Adipocyte (in vitro differentiated cells): ENCODE results near the gene RAD21L1.

ENCODE experiments used
- DNase-seq: peaks from one replicate; pipeline ENCODE4 v3.0.0-alpha.2; 2015; ENCODE audit warnings: low read depth
- H3K27me3 ChIP-seq: replicated peaks from 2 replicates; pipeline ENCODE4 v1.7.0; 2013; ENCODE audit warnings: mild to moderate bottlenecking, low read length, moderate library complexity; ENCODE audit not compliant: control insufficient read depth, insufficient read depth
- H3K36me3 ChIP-seq: 2 replicates; pipeline ENCODE4 v1.7.0; 2013; ENCODE audit warnings: low read length, mild to moderate bottlenecking, moderate library complexity; ENCODE audit not compliant: control insufficient read depth, insufficient read depth, severe bottlenecking
- H3K4me1 ChIP-seq: 2 replicates; pipeline ENCODE4 v1.7.0; 2013; ENCODE audit warnings: mild to moderate bottlenecking, low read length, moderate library complexity; ENCODE audit not compliant: control insufficient read depth, insufficient read depth
- H3K4me3 ChIP-seq: 2 replicates; pipeline ENCODE4 v1.7.0; 2013; ENCODE audit warnings: mild to moderate bottlenecking, low read length, moderate library complexity
- H3K9ac ChIP-seq: 2 replicates; pipeline ENCODE4 v1.7.0; 2013; ENCODE audit warnings: mild to moderate bottlenecking, low read length, moderate library complexity
- H3K9me3 ChIP-seq: 2 replicates; pipeline ENCODE4 v1.7.0; 2013; ENCODE audit warnings: mild to moderate bottlenecking, low read length, moderate library complexity; ENCODE audit not compliant: control insufficient read depth

The RAD21L1 gene

DNA sequence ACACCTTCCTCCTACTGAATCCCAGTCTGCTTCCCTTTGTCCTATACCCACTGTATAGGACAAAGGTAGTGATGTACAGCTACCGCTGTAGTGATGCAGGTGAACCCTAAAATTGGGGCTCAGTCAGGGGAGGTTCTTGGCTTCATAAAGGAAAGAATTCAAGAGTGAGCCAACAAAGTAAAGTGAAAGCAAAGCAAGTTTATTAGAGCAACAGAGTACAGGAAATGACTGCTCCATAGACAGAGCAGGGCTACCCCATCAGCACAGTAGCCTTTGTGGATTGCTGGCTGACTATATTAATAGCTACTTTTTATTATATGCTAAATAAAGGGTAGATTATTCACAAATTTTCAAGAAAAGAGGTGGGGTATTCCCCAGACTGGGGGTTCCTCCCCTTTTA lies 25.9 kb upstream of the RAD21L1 start:
- Histone ChIP-seq H3K9me3 (peaks cover 9% of the 10 kb centered on the region), H3K4me3 (no peak overlapping the region), H3K27me3 (peaks cover 39% of the 10 kb centered on the region), H3K4me1 (peaks cover 12% of the 10 kb centered on the region), H3K9ac (no peak overlapping the region), H3K36me3 (no peaks in the 10 kb centered on the region)
- no peak for DNase-seq

DNA sequence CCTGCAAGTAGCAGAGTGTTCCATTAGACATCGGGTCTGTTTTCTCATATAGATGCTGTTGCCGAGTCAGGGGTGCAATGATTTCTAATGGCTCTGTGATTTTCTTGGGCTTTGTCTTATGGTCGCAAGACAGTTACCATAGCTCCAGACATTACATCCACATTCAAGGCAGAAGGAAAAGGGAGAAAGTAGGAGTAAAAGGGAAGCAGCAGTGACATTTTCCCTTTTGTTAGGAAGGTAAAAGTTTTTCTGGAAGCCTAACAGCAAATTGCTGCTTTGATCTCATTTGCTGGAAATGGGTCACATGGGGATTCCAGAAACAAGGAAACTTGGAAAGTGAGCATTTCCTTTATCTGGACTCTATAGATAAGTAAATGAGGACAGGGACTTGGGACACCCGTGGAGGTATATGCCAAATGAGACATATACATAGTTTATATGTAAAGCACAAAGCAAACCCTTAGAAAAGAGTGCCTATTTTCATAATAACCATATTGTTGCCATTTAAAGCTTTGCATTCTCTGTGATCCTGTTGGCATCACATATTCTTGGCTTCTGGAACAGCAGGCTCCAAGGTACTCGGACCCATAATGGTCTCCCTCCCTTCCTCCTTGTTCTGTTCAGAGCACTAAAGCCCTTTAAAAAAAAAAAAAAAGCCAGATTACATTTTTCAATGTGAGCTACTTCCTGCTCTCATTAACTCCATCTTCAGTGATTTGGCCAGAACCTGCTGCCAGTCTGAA lies 22.9 kb upstream of the RAD21L1 start, which contains the start of gene C20orf202:
C20orf202 (plus strand) TSS at position 693 of the 743 bp plus-strand sequence. CDS start 132 bp downstream, outside the sequence.
- peaks cover 17% of the 10 kb centered on the region for H3K4me1 ChIP-seq
- no peaks in the 10 kb centered on the region for H3K36me3 ChIP-seq
- peaks cover 36% of the 10 kb centered on the region for H3K27me3 ChIP-seq
- no peak for DNase-seq
- H3K9me3 ChIP-seq: no peaks in the 10 kb centered on the region
- H3K4me3 ChIP-seq: no peak within 1 kb of the TSS
- no peak within 1 kb of the TSS for H3K9ac ChIP-seq

DNA sequence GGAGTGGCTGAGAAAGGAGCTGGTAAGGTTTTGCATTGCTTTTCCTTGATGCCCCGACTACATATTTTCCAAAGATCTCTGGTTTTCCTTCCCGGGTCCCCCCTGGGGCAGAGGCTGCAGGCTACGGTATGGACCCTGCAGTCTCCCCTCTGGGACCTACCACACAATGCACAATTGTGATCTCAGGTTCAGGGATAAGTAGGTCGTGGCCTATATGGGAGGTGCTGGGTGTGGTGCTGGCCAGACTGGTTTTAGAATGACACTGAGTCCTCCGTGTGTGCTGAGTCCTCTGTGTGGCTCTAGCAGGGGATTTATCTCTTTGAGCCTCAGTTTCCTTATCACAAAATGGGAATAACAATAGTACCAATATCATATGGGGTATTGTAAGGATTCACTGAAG lies 22.2 kb upstream of the RAD21L1 start:
- Histone ChIP-seq H3K4me1 (peaks cover 17% of the 10 kb centered on the region), H3K4me3 (no peak overlapping the region), H3K9me3 (no peaks in the 10 kb centered on the region), H3K9ac (no peak overlapping the region), H3K36me3 (no peaks in the 10 kb centered on the region), H3K27me3 (peaks cover 38% of the 10 kb centered on the region)
- no peak for DNase-seq

DNA sequence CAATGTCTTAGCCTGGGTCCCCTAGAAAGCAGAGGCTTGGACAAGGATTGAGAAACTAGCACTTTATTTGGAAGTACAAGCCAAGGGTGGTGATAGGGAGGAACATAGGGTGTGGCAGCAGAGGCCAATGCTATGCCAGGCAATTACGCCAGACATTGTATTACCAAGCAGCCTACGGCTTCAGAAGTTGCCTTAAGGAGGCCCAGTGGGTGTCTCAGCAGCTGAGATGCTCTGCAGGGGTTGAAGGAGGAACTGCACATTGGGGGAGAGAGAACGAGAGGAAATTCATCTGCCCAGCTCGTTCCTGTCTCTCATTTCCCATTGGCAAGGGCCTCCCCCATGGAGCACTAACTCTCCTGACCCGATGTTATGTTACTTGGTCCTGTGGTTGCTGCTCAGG lies 21.7 kb upstream of the RAD21L1 start:
- peaks cover 17% of the 10 kb centered on the region for H3K4me1 ChIP-seq
- no peak for DNase-seq
- no peaks in the 10 kb centered on the region for H3K9me3 ChIP-seq
- H3K36me3 ChIP-seq: no peaks in the 10 kb centered on the region
- no peak overlapping the region for H3K4me3 ChIP-seq
- peaks cover 39% of the 10 kb centered on the region for H3K27me3 ChIP-seq
- H3K9ac ChIP-seq: no peak overlapping the region

DNA sequence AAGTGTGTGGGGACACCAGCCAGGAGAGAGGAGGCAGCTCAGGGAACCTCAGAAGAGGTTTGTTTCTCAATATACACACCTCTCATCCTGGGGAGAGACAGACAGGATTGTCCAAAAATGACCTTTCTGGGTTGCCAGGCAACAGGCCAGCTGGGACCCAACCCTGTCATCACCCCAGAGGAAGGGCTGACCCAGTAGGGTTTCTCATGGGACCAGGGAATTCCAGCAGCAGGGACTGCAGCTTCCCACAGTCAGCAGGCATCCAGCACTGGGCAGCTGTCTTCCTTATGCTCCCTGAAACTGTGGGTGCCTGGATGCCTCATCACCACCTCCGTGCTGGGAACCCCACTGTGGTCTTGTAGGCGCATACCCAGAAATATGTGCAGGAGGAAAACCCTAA lies 21.3 kb upstream of the RAD21L1 start:
- H3K36me3 ChIP-seq: no peaks in the 10 kb centered on the region
- no peak overlapping the region for H3K9ac ChIP-seq
- H3K4me1 ChIP-seq: peaks cover 17% of the 10 kb centered on the region
- no peaks in the 10 kb centered on the region for H3K9me3 ChIP-seq
- no peak for DNase-seq
- H3K4me3 ChIP-seq: no peak overlapping the region
- peaks cover 43% of the 10 kb centered on the region for H3K27me3 ChIP-seq

DNA sequence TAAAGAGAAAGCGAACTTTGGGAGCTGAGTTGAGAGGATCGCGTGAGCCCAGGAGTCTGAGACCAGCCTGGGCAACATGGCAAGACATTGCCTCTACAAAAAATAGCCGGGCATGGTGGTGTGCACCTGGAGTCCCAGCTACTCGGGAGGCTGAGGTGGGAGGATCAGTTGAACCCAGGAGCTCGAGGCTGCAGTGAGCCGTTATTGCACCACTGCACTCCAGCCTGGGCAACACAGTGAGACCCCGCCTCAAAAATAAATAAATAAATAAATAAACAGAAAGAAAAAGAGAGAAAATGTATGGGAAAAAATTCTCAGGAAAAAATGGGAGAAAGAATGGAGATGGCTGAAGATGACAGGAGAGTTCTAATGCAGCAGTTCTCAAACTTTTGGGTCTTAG lies 20.0 kb upstream of the RAD21L1 start:
- no peak for DNase-seq
- Histone ChIP-seq H3K27me3 (peaks cover 44% of the 10 kb centered on the region), H3K9ac (no peak overlapping the region), H3K4me3 (no peak overlapping the region), H3K4me1 (peaks cover 23% of the 10 kb centered on the region), H3K36me3 (no peaks in the 10 kb centered on the region), H3K9me3 (no peaks in the 10 kb centered on the region)

DNA sequence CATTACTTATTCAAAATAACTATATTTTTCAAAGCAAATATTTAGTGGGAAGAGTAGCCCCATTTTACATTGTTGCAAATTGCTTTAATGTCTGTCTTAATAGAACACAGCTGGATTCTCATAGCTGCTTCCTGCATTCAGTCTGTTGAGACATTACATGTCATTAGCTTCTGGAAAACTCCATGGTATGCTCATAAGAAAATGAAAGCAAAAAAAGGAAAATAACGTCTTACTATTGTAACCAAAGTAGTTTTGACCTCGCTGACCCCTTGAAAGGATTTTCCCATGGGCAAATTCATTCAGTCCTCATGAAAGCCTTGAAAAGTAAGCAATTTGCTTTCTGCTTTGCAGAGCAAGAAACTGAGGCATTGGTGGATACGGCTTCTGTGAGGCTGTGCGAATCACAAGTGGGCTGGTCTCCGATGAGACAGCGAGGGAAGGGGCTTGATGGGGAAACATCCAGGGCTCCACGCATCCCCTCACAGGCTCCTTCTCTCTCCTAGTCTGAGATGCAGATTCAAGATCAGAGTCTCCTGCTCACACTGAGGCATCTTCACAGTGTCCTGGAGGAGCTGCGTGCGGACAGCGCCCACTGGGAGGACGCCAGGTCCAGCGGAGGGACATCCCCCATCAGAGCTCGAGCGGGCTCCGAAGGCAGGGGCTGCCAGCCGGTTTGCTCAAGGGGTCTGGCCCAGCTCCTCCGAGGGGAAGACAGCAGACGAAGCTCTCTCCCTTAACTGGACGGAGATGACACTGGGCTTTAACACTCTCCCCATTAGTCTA lies 19.3 kb upstream of the RAD21L1 start:
- DNase-seq: no peak
- Histone ChIP-seq H3K27me3 (peaks cover 44% of the 10 kb centered on the region), H3K9ac (no peak overlapping the region), H3K4me1 (peaks cover 23% of the 10 kb centered on the region), H3K36me3 (no peaks in the 10 kb centered on the region), H3K9me3 (no peaks in the 10 kb centered on the region), H3K4me3 (no peak overlapping the region)

DNA sequence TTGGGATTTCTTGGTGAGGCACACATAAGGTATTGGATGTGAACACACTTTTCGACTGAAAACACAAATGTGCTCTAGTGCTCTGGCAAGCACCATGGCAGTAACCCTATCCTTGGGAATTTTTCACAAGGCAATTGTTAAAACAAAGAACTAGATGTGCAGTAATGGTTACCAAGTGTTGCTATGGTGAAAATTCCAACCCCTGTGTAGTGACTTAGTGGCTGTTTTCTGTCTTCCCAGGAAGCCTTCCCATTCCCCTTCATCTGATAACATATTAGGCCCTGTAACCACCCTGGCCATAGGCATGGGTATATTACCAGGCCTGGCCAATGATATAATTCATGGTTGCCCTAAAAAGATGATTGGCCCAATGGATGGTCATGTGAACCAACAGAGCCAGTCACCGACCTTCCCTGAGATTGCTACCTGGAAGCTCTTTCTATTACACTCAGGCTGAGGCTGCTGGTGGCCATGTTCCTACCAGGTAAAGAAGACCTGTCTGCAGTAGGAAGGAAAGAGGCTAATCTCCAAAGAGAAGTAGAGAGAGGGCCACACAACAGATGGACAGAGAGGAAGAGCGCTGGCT lies 18.5 kb upstream of the RAD21L1 start:
- Histone ChIP-seq H3K36me3 (no peaks in the 10 kb centered on the region), H3K9ac (no peak overlapping the region), H3K4me3 (no peak overlapping the region), H3K9me3 (no peaks in the 10 kb centered on the region), H3K27me3 (peaks cover 43% of the 10 kb centered on the region), H3K4me1 (peaks cover 23% of the 10 kb centered on the region)
- no peak for DNase-seq

DNA sequence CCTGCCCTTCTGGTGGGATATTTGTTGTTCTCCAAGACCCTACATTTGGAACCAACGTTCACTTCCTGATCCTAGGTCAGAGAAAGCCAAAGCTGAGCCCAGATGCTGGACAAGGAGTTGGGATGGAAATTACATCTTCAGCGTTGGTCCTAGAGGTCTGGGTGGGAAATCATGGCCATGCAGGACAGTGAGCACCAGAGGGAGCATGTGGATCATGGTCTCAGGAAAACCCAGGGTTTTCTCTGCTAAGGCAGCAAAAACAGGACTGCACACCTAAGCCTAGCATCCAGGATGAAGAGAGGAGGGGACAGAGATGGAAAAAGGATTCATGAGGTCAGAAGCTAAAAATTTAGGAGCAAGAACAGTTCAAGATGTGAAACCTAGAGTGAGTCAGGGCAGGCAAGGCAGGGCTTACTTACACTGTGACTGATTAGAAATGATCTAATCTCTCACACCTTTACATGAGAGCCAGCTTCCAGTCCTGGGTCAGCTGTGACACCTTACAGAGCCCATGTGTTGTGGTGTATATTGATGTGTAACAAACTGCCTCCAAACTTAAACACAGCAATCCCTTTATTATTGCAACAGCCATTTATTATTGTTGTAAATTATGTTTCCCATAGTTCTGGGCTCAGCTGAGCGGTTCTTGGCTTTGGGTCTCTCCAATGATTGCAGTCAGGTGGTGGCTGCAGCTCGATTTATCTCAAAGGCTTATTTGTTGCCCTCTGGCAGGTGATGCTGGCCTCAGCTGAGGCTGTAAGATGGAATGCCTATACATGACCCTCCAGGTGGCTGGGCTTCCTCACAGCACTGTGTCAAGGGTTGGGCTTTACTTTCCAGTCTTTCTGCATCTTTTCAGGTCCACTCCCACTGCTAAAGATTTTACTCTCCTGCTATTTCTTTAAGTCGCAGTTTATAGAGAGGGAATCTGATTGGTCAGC lies 16.1 kb upstream of the RAD21L1 start:
- Histone ChIP-seq H3K4me1 (peaks cover 11% of the 10 kb centered on the region), H3K27me3 (peaks cover 30% of the 10 kb centered on the region), H3K36me3 (no peaks in the 10 kb centered on the region), H3K4me3 (no peak overlapping the region), H3K9ac (no peak overlapping the region), H3K9me3 (no peaks in the 10 kb centered on the region)
- DNase-seq: no peak

DNA sequence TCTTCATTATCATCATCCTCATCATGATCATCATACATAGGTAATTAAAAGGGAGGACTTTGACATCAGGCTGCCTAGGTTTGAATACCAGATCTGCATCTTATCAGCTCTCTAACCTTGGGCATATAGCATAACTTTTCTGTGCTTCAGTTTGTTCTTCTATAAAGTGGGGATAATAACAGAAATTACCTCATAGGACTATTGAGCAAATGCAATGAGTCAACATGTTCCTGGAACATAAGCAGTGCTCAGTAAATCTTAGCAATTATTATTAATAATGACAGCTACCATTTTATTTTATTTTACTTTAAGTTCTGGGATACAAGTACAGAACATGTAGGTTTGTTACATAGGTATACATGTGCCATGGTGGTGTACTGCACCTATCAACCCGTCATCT lies 15.3 kb upstream of the RAD21L1 start:
- Histone ChIP-seq H3K9me3 (no peaks in the 10 kb centered on the region), H3K4me1 (peaks cover 11% of the 10 kb centered on the region), H3K27me3 (peaks cover 31% of the 10 kb centered on the region), H3K36me3 (no peaks in the 10 kb centered on the region), H3K9ac (no peak overlapping the region), H3K4me3 (no peak overlapping the region)
- no peak for DNase-seq
